HEK293T (cell line): ENCODE results near the gene NEGR1.

Source experiments
- CTCF ChIA-PET: fragments of 350-600 bp; formaldehyde crosslinking; extraction: SDS; loops from one replicate; lab custom pipeline; 2021; ENCODE audit warnings: antibody characterized with exemption, inconsistent platforms; lab: Yijun Ruan, JAX
- POLR2A ChIA-PET: fragments of 350-600 bp; formaldehyde crosslinking; extraction: SDS; loops from one replicate; lab custom pipeline; 2020; ENCODE audit warnings: antibody characterized with exemption, inconsistent platforms; lab: Yijun Ruan, JAX
- DNase-seq: peaks from one replicate; pipeline ENCODE4 v3.0.0; 2012; ENCODE audit warnings: mixed read lengths; ENCODE audit errors: extremely low spot score
- ARNT ChIP-seq: fragments of 450-650 bp; IDR thresholded peaks from 2 replicates; pipeline ENCODE4 v1.6.1; 2017; ENCODE audit warnings: mild to moderate bottlenecking
- BHLHE40 ChIP-seq: fragments of 450-650 bp; IDR thresholded peaks from 2 replicates; pipeline ENCODE4 v1.6.1; 2016; ENCODE audit warnings: mild to moderate bottlenecking, moderate library complexity, borderline replicate concordance
- CTBP1 ChIP-seq: fragments of 450-650 bp; IDR thresholded peaks from 2 replicates; pipeline ENCODE4 v1.6.1; 2016; ENCODE audit warnings: borderline replicate concordance
- ELF4 ChIP-seq: fragments of 450-650 bp; IDR thresholded peaks from 2 replicates; pipeline ENCODE4 v1.6.1; 2017; ENCODE audit warnings: antibody characterized with exemption
- FOXA1 ChIP-seq: fragments of 450-650 bp; IDR thresholded peaks from 2 replicates; pipeline ENCODE4 v1.6.1; 2016; ENCODE audit warnings: mild to moderate bottlenecking
- FOXK2 ChIP-seq: fragments of 450-650 bp; IDR thresholded peaks from 2 replicates; pipeline ENCODE4 v1.6.1; 2016; ENCODE audit warnings: mild to moderate bottlenecking
- FOXM1 ChIP-seq: fragments of 450-650 bp; IDR thresholded peaks from 2 replicates; pipeline ENCODE4 v1.6.1; 2017; ENCODE audit warnings: mild to moderate bottlenecking, borderline replicate concordance
- HDGF ChIP-seq: fragments of 450-650 bp; IDR thresholded peaks from 2 replicates; pipeline ENCODE4 v1.6.1; 2017; ENCODE audit warnings: antibody characterized with exemption, borderline replicate concordance
- L3MBTL2 ChIP-seq: fragments of 450-650 bp; conservative IDR thresholded peaks from 2 replicates; pipeline ENCODE4 v1.6.1; 2016; ENCODE audit warnings: mild to moderate bottlenecking
- LEF1 ChIP-seq: fragments of 450-650 bp; IDR thresholded peaks from 2 replicates; pipeline ENCODE4 v1.6.1; 2017; ENCODE audit warnings: mild to moderate bottlenecking, borderline replicate concordance
- NFRKB ChIP-seq: fragments of 450-650 bp; IDR thresholded peaks from 2 replicates; pipeline ENCODE4 v1.6.1; 2016; ENCODE audit warnings: mild to moderate bottlenecking, moderate library complexity
- PKNOX1 ChIP-seq: fragments of 450-650 bp; IDR thresholded peaks from 2 replicates; pipeline ENCODE4 v1.6.1; 2016
- SP1 ChIP-seq: fragments of 450-650 bp; IDR thresholded peaks from 2 replicates; pipeline ENCODE4 v1.6.1; 2017
- SUZ12 ChIP-seq: fragments of 450-650 bp; IDR thresholded peaks from 2 replicates; pipeline ENCODE4 v1.6.1; 2016; ENCODE audit warnings: mild to moderate bottlenecking
- TARDBP ChIP-seq: fragments of 450-650 bp; IDR thresholded peaks from 2 replicates; pipeline ENCODE4 v1.6.1; 2016
- ZNF384 ChIP-seq: fragments of 450-650 bp; IDR thresholded peaks from 2 replicates; pipeline ENCODE4 v1.6.1; 2016

Gene NEGR1

GRCh38 chr1:72207059-72207458 is 75.3 kb downstream of the NEGR1 start:
- DNase-seq = no peak
- ChIA-PET CTCF (no interaction called here), POLR2A (no interaction called here)
- TF ChIP-seq SUZ12 (no peak), PKNOX1 (no peak), ZNF384 (no peak), FOXK2 (no peak), ELF4 (no peak)

GRCh38 chr1:72202761-72203160 is 79.6 kb downstream of the NEGR1 start:
- ChIA-PET CTCF (no interaction called here), POLR2A (no interaction called here)
- TF ChIP-seq CTBP1 = no peak
- TF ChIP-seq LEF1 = no peak
- TF ChIP-seq FOXM1 = no peak
- TF ChIP-seq PKNOX1 = no peak
- TF ChIP-seq HDGF = no peak
- no peak for DNase-seq

GRCh38 chr1:72197786-72198185 is 84.6 kb downstream of the NEGR1 start:
- ChIA-PET POLR2A (no interaction called here), CTCF (no interaction called here)
- no peak for DNase-seq
- no peak for TF ChIP-seq SUZ12
- TF ChIP-seq ELF4 = no peak
- no peak for TF ChIP-seq ARNT
- no peak for TF ChIP-seq LEF1

- peak; percentile 9 for DNase-seq
- POLR2A ChIA-PET = no interaction called here
These were observed 95.5 kb downstream of the NEGR1 start for GRCh38 chr1:72186733-72187307.

GRCh38 chr1:72184099-72184701 is 98.1 kb downstream of the NEGR1 start:
- no peak for DNase-seq
- no peak for TF ChIP-seq ELF4
- no peak for TF ChIP-seq BHLHE40
- TF ChIP-seq ZNF384 = no peak
- no peak for TF ChIP-seq FOXK2
- no peak for TF ChIP-seq L3MBTL2
- TF ChIP-seq SP1 = no peak
- no peak for TF ChIP-seq PKNOX1
- no peak for TF ChIP-seq SUZ12
- no peak for TF ChIP-seq LEF1
- no peak for TF ChIP-seq TARDBP
- TF ChIP-seq HDGF = no peak
- TF ChIP-seq NFRKB = no peak
- no peak for TF ChIP-seq FOXM1
- TF ChIP-seq FOXA1 = no peak
- TF ChIP-seq CTBP1 = no peak
- TF ChIP-seq ARNT = no peak
- ChIA-PET CTCF (no interaction called here), POLR2A (no interaction called here)

More at GRCh38 chr1:72186733-72187307, 95.5 kb downstream of the NEGR1 start:
- CTCF ChIA-PET = interaction anchor here (0.8 kb wide), 1 partner anchor 518 kb away, joined by 4 read pairs; no protein-coding TSS in a partner anchor
- TF ChIP-seq L3MBTL2 = no peak
- no peak for TF ChIP-seq NFRKB
- no peak for TF ChIP-seq BHLHE40

- no peak for TF ChIP-seq ARNT
- no peak for TF ChIP-seq SUZ12
- TF ChIP-seq LEF1 = no peak
- no peak for TF ChIP-seq SP1
- no peak for TF ChIP-seq ZNF384
- ChIA-PET POLR2A (no interaction called here), CTCF (no interaction called here)
- DNase-seq = no peak
These were observed 99.5 kb downstream of the NEGR1 start for GRCh38 chr1:72182859-72183258.

GRCh38 chr1:72178266-72178665 is 104.1 kb downstream of the NEGR1 start:
- ChIA-PET POLR2A (no interaction called here), CTCF (no interaction called here)
- no peak for DNase-seq
- no peak for TF ChIP-seq FOXM1
- no peak for TF ChIP-seq TARDBP
- TF ChIP-seq SP1 = no peak
- TF ChIP-seq SUZ12 = no peak
- TF ChIP-seq FOXA1 = no peak
- TF ChIP-seq HDGF = no peak
- TF ChIP-seq ELF4 = no peak
- no peak for TF ChIP-seq NFRKB
- no peak for TF ChIP-seq CTBP1
- TF ChIP-seq ZNF384 = no peak
- no peak for TF ChIP-seq BHLHE40
- no peak for TF ChIP-seq FOXK2
- no peak for TF ChIP-seq PKNOX1
- TF ChIP-seq L3MBTL2 = no peak
- no peak for TF ChIP-seq ARNT
- TF ChIP-seq LEF1 = no peak
